ENCODE data around the gene GJB1.
"Not testable (repeated sequence)": the region's sequence is repeated elsewhere in the genome, so short reads cannot be mapped to it uniquely, and the experiment has no call there.

The GJB1 gene

DNA sequence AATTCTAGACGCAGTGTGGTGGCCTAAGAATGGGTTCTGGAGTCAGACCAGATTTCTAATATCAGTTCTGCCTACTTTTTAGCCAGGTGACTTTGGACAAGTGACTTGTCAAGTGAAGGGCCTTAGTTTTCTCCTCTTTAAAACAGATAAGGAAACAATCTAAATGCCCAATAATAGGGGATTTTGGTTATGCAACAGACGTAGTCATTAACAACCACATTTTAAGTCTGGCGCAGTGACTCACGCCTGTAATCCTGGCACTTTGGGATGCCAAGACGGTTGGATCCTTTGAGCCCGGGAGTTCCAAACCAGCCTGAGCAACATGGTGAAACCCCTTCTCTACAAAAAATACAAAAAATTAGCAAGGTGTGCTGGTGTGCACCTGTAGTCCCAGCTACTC is 33.0 kb downstream of the GJB1 start:
- no peak for DNase-seq (ENCODE audit: low spot score)

DNA sequence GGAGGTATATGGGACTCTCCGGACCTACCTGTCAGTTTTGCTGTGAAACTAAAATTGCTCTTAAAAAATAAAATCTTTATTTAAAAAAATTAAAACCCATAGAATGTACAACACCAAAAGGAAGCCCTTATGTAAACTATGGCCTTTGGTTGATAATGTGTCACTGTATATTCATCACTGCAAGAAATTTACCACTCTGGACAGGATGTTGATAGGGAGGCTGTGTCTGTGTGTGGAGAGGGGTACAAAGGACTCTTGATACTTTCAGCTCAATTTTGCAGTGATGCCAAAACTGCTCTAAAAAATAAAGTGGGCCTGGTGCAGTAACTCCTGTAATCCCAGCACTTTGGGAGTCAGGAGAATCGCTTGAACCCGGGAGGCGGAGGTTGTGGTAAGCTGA is 33.8 kb downstream of the GJB1 start:
- no peak for DNase-seq (ENCODE audit: low spot score)

DNA sequence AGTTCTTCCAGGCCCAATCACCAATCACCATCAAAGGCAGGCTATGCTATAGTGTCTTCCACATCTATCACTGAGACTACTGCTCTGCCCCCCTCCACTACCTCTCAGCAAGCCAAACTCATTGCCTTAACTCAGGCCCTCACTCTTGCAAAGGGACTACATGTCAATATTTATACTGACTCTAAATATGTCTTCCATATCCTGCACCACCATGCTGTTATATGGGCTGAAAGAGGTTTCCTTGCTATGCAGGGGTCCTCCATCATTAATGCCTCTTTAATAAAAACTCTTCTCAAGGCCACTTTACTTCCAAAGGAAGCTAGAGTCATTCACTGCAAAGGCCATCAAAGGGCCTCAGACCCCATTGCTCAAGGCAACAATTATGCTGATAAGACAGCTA is 45.6 kb downstream of the GJB1 start:
- DNase-seq (ENCODE audit: low spot score): not testable (repeated sequence)

DNA sequence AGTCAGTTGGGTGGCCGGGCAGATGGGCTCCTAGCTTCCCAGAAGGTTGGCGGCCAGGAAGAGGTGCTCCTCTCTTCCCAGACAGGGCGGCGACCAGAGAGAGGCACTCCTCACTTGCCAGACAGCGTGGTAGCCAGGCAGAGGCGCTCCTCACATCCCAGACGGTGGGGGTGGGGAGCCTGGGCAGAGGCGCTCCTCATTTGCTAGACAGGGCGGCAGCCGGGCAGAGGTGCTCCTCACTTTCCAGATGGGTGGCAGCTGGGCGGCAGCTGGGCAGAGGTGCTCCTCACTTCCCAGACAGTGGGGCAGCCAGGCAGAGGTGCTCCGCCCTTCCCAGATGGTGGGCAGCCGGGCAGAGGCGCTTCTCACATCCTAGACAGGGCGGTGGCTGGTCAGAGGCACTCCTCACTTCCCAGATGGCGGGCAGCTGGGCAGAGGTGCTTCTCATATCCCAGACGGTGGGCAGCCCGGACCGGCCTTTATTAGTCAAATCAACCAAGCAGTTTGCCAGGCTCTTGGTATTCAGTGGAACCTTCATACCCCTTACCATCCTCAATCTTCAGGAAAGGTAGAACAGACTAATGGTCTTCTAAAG is 46.9 kb downstream of the GJB1 start:
- no peak for DNase-seq (ENCODE audit: low spot score)

DNA sequence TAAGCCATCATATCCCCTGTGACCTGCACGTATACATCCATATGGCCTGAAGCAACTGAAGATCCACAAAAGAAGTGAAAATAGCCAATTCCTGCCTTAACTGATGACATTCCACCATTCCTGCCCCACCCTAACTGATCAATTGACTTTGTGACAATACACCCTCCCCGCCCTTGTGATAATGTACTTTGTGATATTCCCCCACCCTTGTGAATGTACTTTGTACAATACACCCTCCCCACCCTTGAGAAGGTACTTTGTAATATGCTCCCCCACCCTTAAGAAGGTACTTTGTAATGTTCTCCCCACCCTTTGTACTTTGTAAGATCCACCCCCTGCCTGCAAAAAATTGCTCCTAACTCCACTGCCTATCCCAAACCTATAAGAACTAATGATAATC is 49.3 kb downstream of the GJB1 start:
- not testable (repeated sequence) for DNase-seq (ENCODE audit: low spot score)

Data from cerebellar cortex (tissue), 1 donor.